ENCODE data around the gene GNL3.

- TF ChIP-seq CTCF (IDR thresholded peaks at IDR 0.05) (no peak), REST (IDR thresholded peaks at IDR 0.05; ENCODE audit: insufficient read depth in 1 of 2, low read depth in 2 of 2, low read length in 1 of 2) (no peak), POLR2AphosphoS5 (IDR thresholded peaks at IDR 0.05; ENCODE audit: low read depth, low read length) (no peak), TCF7L2 (IDR thresholded peaks at IDR 0.05; ENCODE audit: low read depth, low read length) (no peak), SIN3A (IDR thresholded peaks at IDR 0.05; ENCODE audit: borderline replicate concordance, insufficient read depth, low read depth, low read length) (no peak)
Observed at GRCh38 chr3:52719618-52720017, 33.8 kb downstream of the GNL3 start.
